ENCODE results near the gene SPECC1.
"Not testable (repeated sequence)": the region's sequence is repeated elsewhere in the genome, so short reads cannot be mapped to it uniquely, and the experiment has no call there.

Gene SPECC1

GRCh38 chr17:20133517-20133916 is 124.4 kb downstream of the SPECC1 start:
- DNase-seq, result no peak

- DNase-seq, result no peak
These were observed 132.2 kb downstream of the SPECC1 start for GRCh38 chr17:20141198-20141972.

- DNase-seq, result no peak
These were observed 133.1 kb downstream of the SPECC1 start for GRCh38 chr17:20142268-20142667.

- DNase-seq, result no peak
These were observed 134.6 kb downstream of the SPECC1 start for GRCh38 chr17:20143740-20144139.

GRCh38 chr17:20145567-20145966 is 136.4 kb downstream of the SPECC1 start:
- no peak for DNase-seq

GRCh38 chr17:20149251-20149650 is 140.1 kb downstream of the SPECC1 start:
- DNase-seq, result no peak

GRCh38 chr17:20151174-20151573 is 142.0 kb downstream of the SPECC1 start:
- DNase-seq, result no peak

GRCh38 chr17:20153231-20153630 is 144.1 kb downstream of the SPECC1 start:
- no peak for DNase-seq

GRCh38 chr17:20154286-20155000 is 145.3 kb downstream of the SPECC1 start:
- DNase-seq, result peak; percentile 25 to 32

- peak; percentile 94 to 95 for DNase-seq
These were observed 146.4 kb downstream of the SPECC1 start for GRCh38 chr17:20155258-20156195.

- no peak for DNase-seq
These were observed 147.2 kb downstream of the SPECC1 start for GRCh38 chr17:20156196-20157000.

GRCh38 chr17:20157001-20157310 is 147.8 kb downstream of the SPECC1 start:
- no peak for DNase-seq

GRCh38 chr17:20158580-20158979 is 149.4 kb downstream of the SPECC1 start:
- no peak for DNase-seq

- no peak for DNase-seq
These were observed 150.4 kb downstream of the SPECC1 start for GRCh38 chr17:20159406-20160069.

GRCh38 chr17:20165516-20165915 is 156.4 kb downstream of the SPECC1 start:
- DNase-seq, result not testable (repeated sequence)

GRCh38 chr17:20170085-20170484 is 160.9 kb downstream of the SPECC1 start:
- no peak for DNase-seq

GRCh38 chr17:20171741-20172365 is 162.7 kb downstream of the SPECC1 start:
- DNase-seq, result no peak

GRCh38 chr17:20172376-20172775 is 163.2 kb downstream of the SPECC1 start:
- DNase-seq, result no peak

- no peak for DNase-seq
These were observed 163.9 kb downstream of the SPECC1 start for GRCh38 chr17:20173091-20173490.

GRCh38 chr17:20174588-20175265 is 165.6 kb downstream of the SPECC1 start:
- no peak for DNase-seq

- no peak for DNase-seq
These were observed 169.9 kb downstream of the SPECC1 start for GRCh38 chr17:20179041-20179440.

Measured in activated T-cell treated with anti-CD3 and anti-CD28 coated beads, Interleukin-2, amount 50 U/mL, for 48 hours (primary cell).